SK-N-SH (cell line): ENCODE data around the gene LTBP1. TPM values are rescaled to one million over a fixed set of nuclear protein-coding genes. Genes with fewer than 3 reads are reported as not detected.
A peak's percentile ranks its signal among the peaks of the same experiment; 100 is the strongest.

Source experiments
- CTCF ChIA-PET: fragments of 300-600, 350-600 bp; formaldehyde crosslinking; extraction: SDS; loops from one replicate; lab custom pipeline; 2021; lab: Yijun Ruan, JAX
- POLR2A ChIA-PET: fragments of 350-600 bp; sonication (Branson Sonifier 250); formaldehyde crosslinking; extraction: SDS; loops from one replicate; lab custom pipeline; 2020; ENCODE audit warnings: antibody characterized with exemption, inconsistent platforms; lab: Yijun Ruan, JAX
- DNase-seq: peaks from one replicate; pipeline ENCODE4 v3.0.0; 2012
- H2AFZ ChIP-seq: fragments of 200-600 bp; sonication (generic); 2 replicates; pipeline ENCODE4 v1.8.1; 2016; ENCODE audit warnings: antibody characterized with exemption, mild to moderate bottlenecking, low read depth
- H3F3A ChIP-seq: fragments of 200-600 bp; sonication (generic); replicated peaks from 2 replicates; pipeline ENCODE3; 2016; ENCODE audit warnings: antibody characterized with exemption, mild to moderate bottlenecking; ENCODE audit not compliant: insufficient read depth
- H3K27ac ChIP-seq, 2 experiments: fragments of 200-500 bp in 1 of 2; fragments of 200-600 bp in 1 of 2; sonication (Bioruptor generic) in 1 of 2; sonication (generic), shearing (Covaris generic) in 1 of 2; 2 replicates each; pipeline versions ENCODE4 v1.5.1 to v1.6.1; 2014 to 2016; ENCODE audit warnings: low read depth in 2 of 2, inconsistent platforms in 1 of 2, low read length in 1 of 2, mild to moderate bottlenecking in 1 of 2, mixed read lengths in 1 of 2
- H3K27me3 ChIP-seq: fragments of 200-600 bp; sonication (generic), shearing (Covaris generic); 2 replicates; pipeline ENCODE4 v1.6.1; 2016; ENCODE audit warnings: mixed run types; ENCODE audit not compliant: insufficient read depth
- H3K36me3 ChIP-seq, 2 experiments: fragments of 200-500 bp in 1 of 2; fragments of 200-600 bp in 1 of 2; sonication (Bioruptor generic) in 1 of 2; sonication (generic) in 1 of 2; replicated peaks in 1 of 2; 2 replicates each; pipeline versions ENCODE3 to v1.5.1; 2014 to 2016; ENCODE audit warnings: low read length in 1 of 2, mild to moderate bottlenecking in 1 of 2; ENCODE audit not compliant: insufficient read depth in 2 of 2, control insufficient read depth in 1 of 2
- H3K4me1 ChIP-seq, 2 experiments: fragments of 200-500 bp in 1 of 2; fragments of 200-600 bp in 1 of 2; sonication (Bioruptor generic) in 1 of 2; sonication (generic), shearing (Covaris generic) in 1 of 2; 2 replicates each; pipeline versions ENCODE4 v1.5.1 to v1.6.1; 2014 to 2016; ENCODE audit warnings: low read depth in 1 of 2, low read length in 1 of 2, mixed run types in 1 of 2; ENCODE audit not compliant: insufficient read depth in 2 of 2, control insufficient read depth in 1 of 2
- H3K4me2 ChIP-seq: fragments of 200-600 bp; sonication (generic), shearing (Covaris generic); 2 replicates; pipeline ENCODE4 v1.6.1; 2017; ENCODE audit warnings: mixed run types
- H3K4me3 ChIP-seq, 2 experiments: fragments of 200-500 bp in 1 of 2; fragments of 200-600 bp in 1 of 2; sonication (Bioruptor generic) in 1 of 2; sonication (generic), shearing (Covaris generic) in 1 of 2; 2 replicates each; pipeline versions ENCODE4 v1.5.1 to v1.8.1; 2014 to 2016; ENCODE audit warnings: low read depth in 2 of 2, inconsistent platforms in 1 of 2, low read length in 1 of 2, mild to moderate bottlenecking in 1 of 2, mixed read lengths in 1 of 2, moderate library complexity in 1 of 2
- H3K79me2 ChIP-seq: fragments of 200-600 bp; sonication (generic); 2 replicates; pipeline ENCODE4 v1.8.1; 2017; ENCODE audit warnings: mild to moderate bottlenecking; ENCODE audit not compliant: insufficient read depth
- H3K9ac ChIP-seq: fragments of 200-600 bp; sonication (generic); 2 replicates; pipeline ENCODE4 v1.6.1; 2017; ENCODE audit warnings: mixed run types
- H3K9me2 ChIP-seq: fragments of 200-600 bp; sonication (generic); 2 replicates; pipeline ENCODE4 v1.6.1; 2017; ENCODE audit warnings: mixed run types
- H3K9me3 ChIP-seq: fragments of 200-600 bp; sonication (generic); 2 replicates; pipeline ENCODE4 v1.6.1; 2017; ENCODE audit warnings: mixed run types, mild to moderate bottlenecking, moderate library complexity
- H4K20me1 ChIP-seq: fragments of 200-600 bp; sonication (generic); 2 replicates; pipeline ENCODE4 v1.6.1; 2017; ENCODE audit warnings: mild to moderate bottlenecking, mixed run types; ENCODE audit not compliant: insufficient read depth
- CHD2 ChIP-seq: fragments of 150-350 bp; IDR thresholded peaks from 2 replicates; pipeline ENCODE4 v1.6.1; 2018; ENCODE audit warnings: low read length; ENCODE audit not compliant: partially characterized antibody
- EZH2phosphoT487 ChIP-seq: fragments of 200-600 bp; sonication (generic); IDR thresholded peaks from 2 replicates; pipeline ENCODE4 v1.6.1; 2017; ENCODE audit warnings: low read depth, mixed run types, mild to moderate bottlenecking, antibody characterized with exemption, moderate library complexity, borderline replicate concordance
- FOXJ3 ChIP-seq: sonication (generic); formaldehyde crosslinking; IDR thresholded peaks from 2 replicates; pipeline ENCODE4 v1.5.1; 2020; ENCODE audit warnings: mild to moderate bottlenecking, missing genetic modification reagents
- MEF2A ChIP-seq: IDR thresholded peaks from 2 replicates; pipeline ENCODE4 v1.4.0; 2012; ENCODE audit warnings: low read depth, borderline replicate concordance
- POLR2AphosphoS5 ChIP-seq: IDR thresholded peaks from 2 replicates; pipeline ENCODE4 v1.6.1; 2012; ENCODE audit warnings: low read depth, low read length
- RCOR1 ChIP-seq: fragments of 150-350 bp; IDR thresholded peaks from 2 replicates; pipeline ENCODE4 v1.6.1; 2017; ENCODE audit warnings: antibody characterized with exemption, low read length
- RXRA ChIP-seq: IDR thresholded peaks from 2 replicates; pipeline ENCODE4 v1.4.0; 2012; ENCODE audit warnings: low read depth, mild to moderate bottlenecking, borderline replicate concordance
- TEAD4 ChIP-seq: IDR thresholded peaks from 2 replicates; pipeline ENCODE4 v1.4.0; 2012; ENCODE audit warnings: mild to moderate bottlenecking, borderline replicate concordance; ENCODE audit not compliant: insufficient read depth
- YY1 ChIP-seq: IDR thresholded peaks from 2 replicates; pipeline ENCODE4 v1.4.0; 2012; ENCODE audit warnings: low read depth, mild to moderate bottlenecking
- WGBS: methylation state at CpG from one replicate; pipeline ENCODE4 v1.1.6; 2017; ENCODE audit warnings: low lambda C conversion rate; 5-methylcytosine and 5-hydroxymethylcytosine counted together
- polyA plus RNA-seq, 3 experiments: library from polyadenylated mRNA; depleted of rRNA; stranded (reverse); fragments of >200 nt; gene quantifications; 2 replicates each; pipeline ENCODE4 v1.2.3, GENCODE V29; 2012
- TF ChIP-seq, protein P1 (sequence below): IDR thresholded peaks from 2 replicates; pipeline ENCODE4 v1.4.0; 2012; ENCODE audit warnings: low read depth, borderline replicate concordance
- TF ChIP-seq, protein P2 (sequence below): IDR thresholded peaks from 2 replicates; pipeline ENCODE4 v1.6.1; 2012; ENCODE audit warnings: mild to moderate bottlenecking, low read depth, low read length, moderate library complexity
- TF ChIP-seq, protein P3 (sequence below): IDR thresholded peaks from 2 replicates; pipeline ENCODE4 v1.4.0; 2012; ENCODE audit warnings: low read depth
- TF ChIP-seq, protein P4 (sequence below): IDR thresholded peaks from 2 replicates; pipeline ENCODE4; 2012

Gene LTBP1
- polyA plus RNA-seq, 1 of the 3 experiments (the other 2 are of a cell fraction) = 467 TPM

DNA sequence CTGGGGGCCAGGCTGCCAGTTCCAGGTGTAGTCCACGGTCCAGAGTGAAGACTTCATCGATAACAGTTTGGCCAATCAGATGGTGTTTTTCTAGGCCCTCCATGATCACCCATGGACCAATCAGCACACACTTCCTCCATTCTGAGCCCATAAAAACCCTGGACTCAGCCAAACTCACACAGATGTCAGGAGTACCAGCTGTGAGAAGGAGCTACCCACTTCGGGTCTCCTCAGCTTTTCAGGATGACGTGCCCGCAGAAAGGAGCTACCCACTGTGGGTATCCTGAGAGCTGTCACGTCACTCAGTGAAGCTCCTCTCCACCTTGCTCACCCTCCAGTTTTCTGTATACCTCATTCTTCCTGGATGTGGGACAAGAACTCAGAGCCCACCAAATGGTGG, 319.7 kb downstream of the LTBP1 start:
- 55% methylated on average over 6 of the region's 6 CpGs for WGBS
- no peak overlapping the region for H3K4me2 ChIP-seq
- TF ChIP-seq CHD2 (no peak), EZH2phosphoT487 (no peak), POLR2AphosphoS5 (no peak), FOXJ3 (CRISPR knock-in tag) (no peak), MEF2A (no peak)
- TF ChIP-seq, protein P1, sequence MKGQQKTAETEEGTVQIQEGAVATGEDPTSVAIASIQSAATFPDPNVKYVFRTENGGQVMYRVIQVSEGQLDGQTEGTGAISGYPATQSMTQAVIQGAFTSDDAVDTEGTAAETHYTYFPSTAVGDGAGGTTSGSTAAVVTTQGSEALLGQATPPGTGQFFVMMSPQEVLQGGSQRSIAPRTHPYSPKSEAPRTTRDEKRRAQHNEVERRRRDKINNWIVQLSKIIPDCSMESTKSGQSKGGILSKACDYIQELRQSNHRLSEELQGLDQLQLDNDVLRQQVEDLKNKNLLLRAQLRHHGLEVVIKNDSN = no peak
- TF ChIP-seq, all 33 proteins: peak for 0
- Histone ChIP-seq H3K9me2 (no peaks in the 10 kb centered on the region), H3K9ac (no peak overlapping the region), H3K36me3 (peaks cover 57 to 77% of the 10 kb centered on the region in 2 experiments), H3K79me2 (peaks cover 5% of the 10 kb centered on the region; the same call in 1 of the 2 replicates), H4K20me1 (no peaks in the 10 kb centered on the region), H3F3A (peaks cover 51% of the 10 kb centered on the region), H3K9me3 (no peaks in the 10 kb centered on the region), H3K27me3 (no peaks in the 10 kb centered on the region), H3K27ac (peak overlapping the region in 1 of 2 experiments; percentile 91; a peak in 1 of 4 replicates), H2AFZ (no peak overlapping the region), H3K4me3 (no peak overlapping the region), H3K4me1 (peaks cover 0 to 5% of the 10 kb centered on the region in 2 experiments; a peak in 2 of 4 replicates)
- CTCF ChIA-PET = no interaction called here
- DNase-seq = no peak
- POLR2A ChIA-PET = no interaction called here

DNA sequence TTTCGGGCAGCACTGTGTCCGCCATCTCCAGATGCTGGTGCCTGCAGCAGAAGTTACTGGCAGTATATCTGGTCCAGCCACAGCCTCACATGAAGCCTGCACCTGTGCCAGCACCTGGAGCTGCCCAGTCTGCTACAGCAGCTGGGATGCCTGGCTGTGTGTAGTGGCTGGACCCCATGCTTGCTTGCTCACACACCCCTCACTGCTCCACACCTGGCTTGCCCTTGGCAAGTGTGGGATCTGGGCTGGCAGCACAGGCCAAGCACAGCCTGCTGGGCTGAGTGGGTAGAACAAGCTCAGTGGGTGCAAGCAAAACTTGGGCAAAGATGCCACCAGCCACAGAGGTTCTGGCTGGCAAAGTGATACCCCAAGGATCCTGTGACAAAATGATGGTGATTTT, 320.3 kb downstream of the LTBP1 start:
- no peaks in the 10 kb centered on the region for H3K9me2 ChIP-seq
- H3K27ac ChIP-seq = peak overlapping the region in 1 of 2 experiments; percentile 91; a peak in 2 of 4 replicates
- no peak overlapping the region for H3K9ac ChIP-seq
- DNase-seq = no peak
- no peaks in the 10 kb centered on the region for H4K20me1 ChIP-seq
- no peak overlapping the region for H3K4me3 ChIP-seq
- TF ChIP-seq RXRA = no peak
- TF ChIP-seq, protein P2, sequence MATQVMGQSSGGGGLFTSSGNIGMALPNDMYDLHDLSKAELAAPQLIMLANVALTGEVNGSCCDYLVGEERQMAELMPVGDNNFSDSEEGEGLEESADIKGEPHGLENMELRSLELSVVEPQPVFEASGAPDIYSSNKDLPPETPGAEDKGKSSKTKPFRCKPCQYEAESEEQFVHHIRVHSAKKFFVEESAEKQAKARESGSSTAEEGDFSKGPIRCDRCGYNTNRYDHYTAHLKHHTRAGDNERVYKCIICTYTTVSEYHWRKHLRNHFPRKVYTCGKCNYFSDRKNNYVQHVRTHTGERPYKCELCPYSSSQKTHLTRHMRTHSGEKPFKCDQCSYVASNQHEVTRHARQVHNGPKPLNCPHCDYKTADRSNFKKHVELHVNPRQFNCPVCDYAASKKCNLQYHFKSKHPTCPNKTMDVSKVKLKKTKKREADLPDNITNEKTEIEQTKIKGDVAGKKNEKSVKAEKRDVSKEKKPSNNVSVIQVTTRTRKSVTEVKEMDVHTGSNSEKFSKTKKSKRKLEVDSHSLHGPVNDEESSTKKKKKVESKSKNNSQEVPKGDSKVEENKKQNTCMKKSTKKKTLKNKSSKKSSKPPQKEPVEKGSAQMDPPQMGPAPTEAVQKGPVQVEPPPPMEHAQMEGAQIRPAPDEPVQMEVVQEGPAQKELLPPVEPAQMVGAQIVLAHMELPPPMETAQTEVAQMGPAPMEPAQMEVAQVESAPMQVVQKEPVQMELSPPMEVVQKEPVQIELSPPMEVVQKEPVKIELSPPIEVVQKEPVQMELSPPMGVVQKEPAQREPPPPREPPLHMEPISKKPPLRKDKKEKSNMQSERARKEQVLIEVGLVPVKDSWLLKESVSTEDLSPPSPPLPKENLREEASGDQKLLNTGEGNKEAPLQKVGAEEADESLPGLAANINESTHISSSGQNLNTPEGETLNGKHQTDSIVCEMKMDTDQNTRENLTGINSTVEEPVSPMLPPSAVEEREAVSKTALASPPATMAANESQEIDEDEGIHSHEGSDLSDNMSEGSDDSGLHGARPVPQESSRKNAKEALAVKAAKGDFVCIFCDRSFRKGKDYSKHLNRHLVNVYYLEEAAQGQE = no peak
- TF ChIP-seq, protein P3, sequence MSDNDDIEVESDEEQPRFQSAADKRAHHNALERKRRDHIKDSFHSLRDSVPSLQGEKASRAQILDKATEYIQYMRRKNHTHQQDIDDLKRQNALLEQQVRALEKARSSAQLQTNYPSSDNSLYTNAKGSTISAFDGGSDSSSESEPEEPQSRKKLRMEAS = no peak
- TF ChIP-seq YY1 = no peak
- TF ChIP-seq, protein P4, sequence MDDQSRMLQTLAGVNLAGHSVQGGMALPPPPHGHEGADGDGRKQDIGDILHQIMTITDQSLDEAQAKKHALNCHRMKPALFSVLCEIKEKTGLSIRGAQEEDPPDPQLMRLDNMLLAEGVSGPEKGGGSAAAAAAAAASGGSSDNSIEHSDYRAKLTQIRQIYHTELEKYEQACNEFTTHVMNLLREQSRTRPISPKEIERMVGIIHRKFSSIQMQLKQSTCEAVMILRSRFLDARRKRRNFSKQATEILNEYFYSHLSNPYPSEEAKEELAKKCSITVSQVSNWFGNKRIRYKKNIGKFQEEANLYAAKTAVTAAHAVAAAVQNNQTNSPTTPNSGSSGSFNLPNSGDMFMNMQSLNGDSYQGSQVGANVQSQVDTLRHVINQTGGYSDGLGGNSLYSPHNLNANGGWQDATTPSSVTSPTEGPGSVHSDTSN = no peak
- TF ChIP-seq TEAD4 = no peak
- no peak for TF ChIP-seq POLR2AphosphoS5
- no peak for TF ChIP-seq RCOR1
- no peak overlapping the region for H2AFZ ChIP-seq
- no peaks in the 10 kb centered on the region for H3K27me3 ChIP-seq
- H3K4me2 ChIP-seq = no peak overlapping the region
- ChIA-PET POLR2A (no interaction called here), CTCF (no interaction called here)
- peaks cover 0 to 2% of the 10 kb centered on the region in 2 experiments; a peak in 2 of 4 replicates for H3K4me1 ChIP-seq
- no peaks in the 10 kb centered on the region for H3K9me3 ChIP-seq
- WGBS = 64% methylated on average over 2 of the region's 2 CpGs
- peaks cover 5% of the 10 kb centered on the region; the same call in 1 of the 2 replicates for H3K79me2 ChIP-seq
- peaks cover 55% of the 10 kb centered on the region for H3F3A ChIP-seq
- peaks cover 62 to 83% of the 10 kb centered on the region in 2 experiments for H3K36me3 ChIP-seq
